AG09309 (cell line): ENCODE data around the gene MYADM.

Source experiments
- DNase-seq: peaks from one replicate; pipeline ENCODE4 v3.0.0-alpha.2; 2010; ENCODE audit warnings: low read depth
- H3K4me3 ChIP-seq: 2 replicates; pipeline ENCODE4 v1.5.1; 2011; ENCODE audit warnings: mild to moderate bottlenecking, low read depth, low read length, moderate library complexity; ENCODE audit not compliant: control insufficient read depth
- CTCF ChIP-seq: IDR thresholded peaks from 2 replicates; pipeline ENCODE4 v1.5.1; 2011; ENCODE audit warnings: mild to moderate bottlenecking, low read depth, low read length, inconsistent platforms; ENCODE audit not compliant: insufficient read depth, control insufficient read depth; ENCODE audit errors: missing control alignments

MYADM gene

GRCh38 chr19:53876651-53877224 lies 9.1 kb downstream of the MYADM start:
- no peak for DNase-seq
- no peak for TF ChIP-seq CTCF
- no peak overlapping the region for H3K4me3 ChIP-seq

- no peak for DNase-seq
- no peak for TF ChIP-seq CTCF
- H3K4me3 ChIP-seq: no peak overlapping the region
Measured at GRCh38 chr19:53877361-53877766, 9.7 kb downstream of the MYADM start.

- no peak for TF ChIP-seq CTCF
- DNase-seq: no peak
Measured at GRCh38 chr19:53878776-53879139, 11.1 kb downstream of the MYADM start.

GRCh38 chr19:53879140-53880081 lies 11.7 kb downstream of the MYADM start:
- peak overlapping the region; percentile 71 for H3K4me3 ChIP-seq
- TF ChIP-seq CTCF: no peak
- no peak for DNase-seq

More at GRCh38 chr19:53878776-53879139, 11.1 kb downstream of the MYADM start:
- H3K4me3 ChIP-seq: peak overlapping the region; percentile 71

GRCh38 chr19:53880711-53881481 lies 13.2 kb downstream of the MYADM start:
- no peak for TF ChIP-seq CTCF
- no peak for DNase-seq
- H3K4me3 ChIP-seq: no peak overlapping the region
